NCI-H146 (cell line): ENCODE data around the gene MYBPH.

Experiments used
- DNase-seq: peaks from one replicate; lab custom pipeline; 2025; lab: John Stamatoyannopoulos, UW

Gene MYBPH

GRCh38 chr1:203128716-203129500 lies 46.7 kb downstream of the MYBPH start:
- no peak for DNase-seq

GRCh38 chr1:203128431-203128715 lies 47.3 kb downstream of the MYBPH start:
- no peak for DNase-seq

- peak; percentile 72 for DNase-seq
Observed at GRCh38 chr1:203127666-203128430, 47.8 kb downstream of the MYBPH start, which contains the start of gene ADORA1. ADORA1 (plus strand) TSS chr1:203127726; CDS start chr1:203128842, 1,116 bp downstream.

GRCh38 chr1:203126866-203127665 lies 48.6 kb downstream of the MYBPH start:
- no peak for DNase-seq

GRCh38 chr1:203126151-203126865 lies 49.3 kb downstream of the MYBPH start:
- no peak for DNase-seq

- DNase-seq, result peak; percentile 34
Observed at GRCh38 chr1:203124546-203125317, 50.9 kb downstream of the MYBPH start.

GRCh38 chr1:203124011-203124410 lies 51.6 kb downstream of the MYBPH start:
- DNase-seq, result no peak

- no peak for DNase-seq
Observed at GRCh38 chr1:203122159-203122558, 53.5 kb downstream of the MYBPH start.

- DNase-seq, result no peak
Observed at GRCh38 chr1:203121186-203122015, 54.2 kb downstream of the MYBPH start.

GRCh38 chr1:203120325-203121153 lies 55.1 kb downstream of the MYBPH start:
- no peak for DNase-seq
